Myocyte (in vitro differentiated cells): ENCODE measurements around the gene ERCC8. TPM values are rescaled to one million over a fixed set of nuclear protein-coding genes. Genes with fewer than 3 reads are reported as not detected.

ENCODE experiments used
- DNase-seq: peaks from one replicate; pipeline ENCODE4 v3.0.0-alpha.2; 2012; ENCODE audit warnings: low read depth
- total RNA-seq: library from RNA; depleted of rRNA; stranded (reverse); fragments of >200 nt; gene quantifications from 2 replicates; pipeline ENCODE4 v1.2.3, GENCODE V29; 2014

ERCC8 gene
- total RNA-seq, 1 donor from 2014 or later, result 28.3 TPM

GRCh38 chr5:60841361-60841760 lies 103.5 kb downstream of the ERCC8 start:
- DNase-seq, result no peak

- DNase-seq, result no peak
These were observed 108.7 kb downstream of the ERCC8 start for GRCh38 chr5:60836131-60836530.

- no peak for DNase-seq
These were observed 109.3 kb downstream of the ERCC8 start for GRCh38 chr5:60835554-60835953.

- no peak for DNase-seq
These were observed 111.3 kb downstream of the ERCC8 start for GRCh38 chr5:60833520-60833919.

GRCh38 chr5:60830581-60831127 lies 114.2 kb downstream of the ERCC8 start:
- no peak for DNase-seq

GRCh38 chr5:60829490-60830266 lies 115.2 kb downstream of the ERCC8 start:
- DNase-seq, result no peak

- DNase-seq, result no peak
These were observed 117.7 kb downstream of the ERCC8 start for GRCh38 chr5:60827201-60827600.

GRCh38 chr5:60826653-60827052 lies 118.2 kb downstream of the ERCC8 start:
- DNase-seq, result no peak

Other genes starting within 250 kb of the ERCC8 start
- gene DEPDC1B, start 244.9 kb downstream of the ERCC8 start, total RNA-seq, result 0.68 and 0.99 TPM in 2 replicates
- 0.13 TPM in 1 of 2 replicates, not detected in the other for gene ELOVL7, start 100.8 kb downstream of the ERCC8 start, total RNA-seq
- 29.0 and 33.9 TPM in 2 replicates for gene NDUFAF2, start 135 bp upstream of the ERCC8 start, total RNA-seq
- gene SMIM15, start 217.4 kb upstream of the ERCC8 start, total RNA-seq, result 25.4 and 26.6 TPM in 2 replicates